GDM1 (cell line): Measurements from ENCODE around the gene CAPSL.
"Not testable (repeated sequence)": the region's sequence is repeated elsewhere in the genome, so short reads cannot be mapped to it uniquely, and the experiment has no call there.

ENCODE experiments used
- DNase-seq: peaks from one replicate; lab custom pipeline; 2025; lab: John Stamatoyannopoulos, UW

The CAPSL gene

GRCh38 chr5:35904443-35905132 is 33.8 kb downstream of the CAPSL start:
- no peak for DNase-seq

- no peak for DNase-seq
These were observed 34.7 kb downstream of the CAPSL start for GRCh38 chr5:35903631-35904203.

DNA sequence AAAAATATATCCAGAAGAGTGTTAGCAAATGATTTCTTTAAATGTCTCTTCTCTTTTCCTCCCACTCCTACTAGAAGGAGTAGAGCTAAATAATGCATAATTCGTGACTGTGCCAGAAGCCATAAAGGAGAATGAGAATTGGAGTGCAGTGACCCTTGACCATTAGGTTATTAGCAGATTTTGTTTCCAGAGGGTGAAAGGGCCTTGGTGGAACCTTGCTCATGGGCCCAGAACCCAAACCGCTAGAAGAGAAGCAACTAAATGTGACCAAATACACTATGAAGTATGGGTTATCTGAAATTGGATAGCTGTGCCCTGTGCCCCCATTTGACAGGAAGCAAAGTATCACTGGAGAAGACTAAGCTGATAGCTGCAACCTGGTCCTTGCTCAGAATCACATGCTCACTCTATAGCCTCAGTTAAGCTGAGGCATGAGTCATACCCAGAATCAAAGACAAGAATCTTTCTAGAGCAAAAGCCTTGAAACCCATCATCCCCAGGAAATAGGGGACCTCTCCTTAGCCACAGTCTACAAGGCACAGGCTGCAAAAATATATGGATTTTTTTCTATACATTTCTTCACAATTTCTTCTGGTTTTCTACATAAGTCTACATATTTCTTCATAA is 36.3 kb downstream of the CAPSL start:
- no peak for DNase-seq

GRCh38 chr5:35900972-35901695 is 37.3 kb downstream of the CAPSL start:
- no peak for DNase-seq

GRCh38 chr5:35899800-35900199 is 38.6 kb downstream of the CAPSL start:
- DNase-seq, result no peak

- no peak for DNase-seq
These were observed 39.3 kb downstream of the CAPSL start for GRCh38 chr5:35898952-35899660.

DNA sequence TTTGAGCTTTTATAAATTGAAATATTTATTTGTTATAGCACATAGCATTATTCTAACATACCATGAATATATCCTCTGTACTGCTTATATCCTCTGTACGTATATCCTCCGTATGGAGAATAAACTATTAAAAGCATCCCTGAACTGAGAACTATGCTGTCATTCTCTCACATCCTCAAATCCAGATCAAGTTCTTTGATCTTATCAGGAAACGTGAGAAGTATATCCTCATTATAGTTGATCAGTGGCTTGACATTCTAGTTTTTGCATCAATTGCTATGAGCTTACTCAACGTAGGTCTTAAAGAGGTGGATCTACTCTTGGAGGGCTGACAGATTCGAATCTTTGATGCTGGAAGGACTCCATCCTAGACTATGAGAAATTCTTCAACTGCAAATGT is 44.3 kb downstream of the CAPSL start:
- DNase-seq, result no peak

DNA sequence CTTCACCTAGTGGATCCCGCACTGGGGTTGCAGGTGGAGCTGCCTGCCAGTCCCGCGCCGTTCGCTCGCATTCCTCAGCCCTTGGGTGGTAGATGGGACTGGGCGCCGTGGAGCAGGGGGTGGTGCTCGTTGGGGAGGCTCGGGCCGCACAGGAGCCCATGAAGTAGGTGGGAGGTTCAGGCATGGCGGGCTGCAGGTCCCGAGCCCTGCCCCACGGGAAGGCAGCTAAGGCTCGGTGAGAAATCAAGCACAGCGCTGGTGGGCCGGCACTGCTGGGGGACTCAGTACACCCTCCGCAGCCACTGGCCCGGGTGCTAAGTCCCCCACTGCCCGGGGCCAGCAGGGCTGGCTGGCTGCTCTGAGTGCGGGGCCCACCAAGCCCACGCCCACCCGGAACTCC is 45.6 kb downstream of the CAPSL start:
- not testable (repeated sequence) for DNase-seq

DNA sequence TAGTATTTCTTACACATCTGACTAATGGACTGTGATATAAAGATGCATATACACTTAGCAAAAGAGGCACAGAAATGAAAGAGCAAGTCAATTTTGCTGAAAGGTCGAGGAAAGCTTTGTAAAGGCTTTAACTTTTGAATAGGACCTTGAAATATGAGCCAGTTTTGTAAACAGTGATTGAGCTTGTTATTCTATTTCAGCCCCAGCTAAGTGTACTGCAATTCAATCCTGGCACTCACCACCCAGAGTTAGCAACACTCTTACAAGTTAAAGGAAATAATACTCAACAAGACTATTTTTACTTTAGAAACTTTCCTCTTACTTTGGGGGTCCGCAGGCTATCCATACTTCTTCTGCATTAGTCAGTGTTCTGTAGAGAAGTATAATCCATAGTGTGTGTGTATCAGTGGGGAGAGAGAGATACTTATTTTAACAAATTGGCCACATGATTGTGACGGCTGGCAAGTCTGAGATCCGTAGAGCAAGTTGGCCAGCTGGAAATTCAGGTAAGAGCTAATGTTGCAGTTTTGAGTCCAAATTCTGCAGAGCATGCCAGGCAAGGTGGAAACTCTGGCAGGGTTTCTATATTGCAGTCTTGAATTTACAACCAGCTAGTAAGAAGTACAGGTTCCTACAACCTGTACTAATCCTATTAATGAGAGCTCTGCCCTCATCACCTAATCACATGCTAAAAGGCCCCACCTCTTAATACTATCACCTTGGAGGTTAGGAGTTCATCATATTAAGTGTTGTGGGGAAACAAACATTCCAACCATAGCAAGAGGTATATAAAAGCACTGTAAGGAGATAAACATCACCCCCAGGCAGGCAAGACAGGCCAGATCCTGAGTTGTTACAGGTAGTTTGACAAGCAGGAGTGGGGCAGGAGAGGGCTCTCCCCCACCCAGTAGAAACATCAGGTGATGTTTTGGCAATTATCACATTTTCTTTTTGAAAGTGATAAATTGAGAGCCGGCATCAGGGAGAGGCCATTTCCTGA is 48.1 kb downstream of the CAPSL start:
- no peak for DNase-seq

DNA sequence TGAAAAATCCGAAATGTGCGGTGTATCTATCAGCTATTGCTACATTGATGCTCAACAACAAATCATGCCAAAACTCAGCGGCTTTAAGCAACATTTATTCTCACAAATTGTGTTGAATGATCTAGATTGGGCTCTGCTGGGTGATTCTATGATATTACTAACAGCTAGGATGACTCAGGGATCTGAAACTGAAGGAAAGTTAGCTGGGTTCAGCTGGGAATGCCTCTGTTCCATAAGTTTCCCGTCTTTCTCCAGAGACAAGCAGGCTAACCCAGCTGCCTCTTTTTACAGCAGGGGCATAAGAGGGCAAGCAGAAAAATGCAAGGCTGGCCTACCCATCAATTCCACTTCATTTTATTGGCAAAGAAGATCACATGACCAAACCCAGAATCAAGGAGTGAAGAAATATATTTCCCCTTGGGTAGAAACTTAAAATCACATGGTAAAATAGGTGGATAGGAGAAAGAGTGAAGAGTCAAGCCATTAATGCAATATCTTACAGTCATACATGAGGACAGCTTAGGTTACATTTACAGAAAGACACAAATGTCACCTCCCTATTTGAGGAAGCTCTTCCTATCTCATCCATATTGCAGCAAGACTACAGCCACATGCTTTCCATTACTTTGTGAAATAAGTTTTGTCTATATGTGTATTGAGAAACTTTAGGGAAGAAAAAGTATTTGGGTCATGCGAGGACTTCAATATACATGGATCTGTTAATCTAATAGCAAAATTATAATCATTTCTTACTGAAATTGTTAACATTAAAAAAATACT is 50.9 kb downstream of the CAPSL start:
- DNase-seq, result no peak

GRCh38 chr5:35886381-35886780 is 52.0 kb downstream of the CAPSL start:
- DNase-seq, result no peak

DNA sequence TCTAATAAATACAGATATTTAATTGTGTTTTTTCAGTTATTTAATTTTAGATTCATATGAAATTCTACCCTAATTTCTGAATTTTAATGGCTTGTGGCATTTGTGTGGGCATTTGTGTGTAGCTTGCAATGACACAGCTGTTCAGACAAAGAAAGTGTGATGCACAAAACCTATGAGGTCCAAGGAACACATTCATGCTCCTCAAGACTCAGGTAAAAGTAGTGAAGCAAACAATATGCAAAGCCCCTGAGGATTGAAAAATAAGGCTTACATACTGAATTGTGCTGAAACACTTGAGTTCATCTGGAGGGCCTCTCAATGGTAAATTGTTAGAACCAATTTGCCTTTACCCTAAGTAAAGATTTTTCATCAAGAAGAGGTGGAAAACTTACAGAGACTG is 53.6 kb downstream of the CAPSL start:
- DNase-seq, result no peak

GRCh38 chr5:35884191-35884769 is 54.1 kb downstream of the CAPSL start:
- DNase-seq, result peak; percentile 11

- DNase-seq, result no peak
These were observed 56.7 kb downstream of the CAPSL start for GRCh38 chr5:35881758-35882157.

GRCh38 chr5:35880156-35880555 is 58.3 kb downstream of the CAPSL start:
- DNase-seq, result peak; percentile 5

DNA sequence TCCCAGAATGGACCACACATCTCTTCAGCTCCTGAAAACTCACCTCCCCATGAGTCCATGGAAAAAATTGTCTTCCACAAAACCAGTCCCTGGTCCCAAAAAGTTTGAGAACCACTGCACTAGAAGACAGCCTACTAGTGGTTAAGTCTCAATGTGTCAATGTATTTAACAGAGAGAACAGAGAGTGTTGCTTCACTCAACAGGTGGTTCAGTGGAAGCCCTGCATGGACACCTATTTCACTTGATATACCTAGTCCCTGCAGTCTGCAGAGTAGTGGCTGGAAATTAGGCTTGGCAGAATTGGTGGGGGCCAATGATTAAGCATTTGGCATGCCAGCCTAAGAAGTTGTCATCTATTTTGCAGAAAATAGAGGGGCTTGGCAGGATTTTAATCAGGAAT is 58.8 kb downstream of the CAPSL start:
- DNase-seq, result no peak

DNA sequence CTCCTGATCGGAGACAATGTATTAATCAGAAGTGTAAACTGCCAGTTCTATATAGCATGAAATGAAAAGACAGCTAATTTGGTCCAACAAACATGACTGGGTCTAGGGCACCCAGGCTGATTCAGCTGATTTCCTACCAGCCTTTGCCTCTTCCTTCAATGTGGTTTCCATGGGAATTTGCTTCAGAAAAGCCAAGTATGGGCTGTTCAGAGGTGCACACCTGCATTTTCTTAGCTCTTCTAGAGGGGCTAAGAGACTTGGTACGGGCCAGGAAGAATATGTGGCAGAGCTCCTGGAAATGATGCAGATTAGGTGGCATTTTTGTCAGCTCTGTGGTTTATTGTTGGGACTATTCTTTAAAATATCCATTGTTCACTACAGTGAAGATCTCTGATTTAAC is 59.3 kb downstream of the CAPSL start:
- no peak for DNase-seq

- no peak for DNase-seq
These were observed 60.3 kb downstream of the CAPSL start for GRCh38 chr5:35878079-35878478.

DNA sequence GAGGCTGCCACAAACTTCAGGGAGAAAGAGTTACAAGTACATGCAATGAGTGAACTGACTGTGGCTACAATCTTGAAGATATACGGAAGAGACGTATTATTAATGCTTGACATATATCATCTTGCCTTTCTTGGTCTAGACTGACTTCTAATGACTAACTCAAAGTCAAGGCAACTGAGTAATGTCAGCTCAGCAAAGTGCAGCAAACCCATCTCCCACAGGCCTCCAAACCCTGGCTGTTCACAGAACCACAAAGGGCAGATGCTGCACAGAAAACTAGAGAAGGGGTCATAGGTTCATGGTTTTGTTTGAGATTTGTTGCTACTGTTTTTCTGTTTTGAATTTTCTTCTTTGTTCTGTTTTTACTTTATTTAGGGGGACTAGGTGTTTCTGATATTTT is 60.8 kb downstream of the CAPSL start:
- no peak for DNase-seq

GRCh38 chr5:35876922-35877321 is 61.5 kb downstream of the CAPSL start:
- no peak for DNase-seq
